Panc1 (cell line): Measurements from ENCODE around the gene FA2H. TPM values are rescaled to one million over a fixed set of nuclear protein-coding genes. Genes with fewer than 3 reads are reported as not detected.

Source experiments
- ATAC-seq: fragments of 200-7000 bp; cut with Tn5 transposase; 2 replicates; pipeline ENCODE4 v1.9.1; 2020; ENCODE audit warnings: mild to moderate bottlenecking, moderate library complexity
- BruUV-seq: library from RNA; stranded (reverse); fragments of 400-500 nt; replicated peaks from 2 replicates; lab custom pipeline; 2021; lab: Mats Ljungman, UMichigan
- CTCF ChIA-PET: fragments of 300-600 bp; sonication (Branson Sonifier 250); formaldehyde crosslinking; loops from one replicate; lab custom pipeline; 2022; ENCODE audit warnings: antibody characterized with exemption; lab: Charles Lee
- POLR2A ChIA-PET: fragments of 300-600 bp; sonication (Branson Sonifier 250); formaldehyde crosslinking; loops from one replicate; lab custom pipeline; 2022; ENCODE audit warnings: antibody characterized with exemption; lab: Charles Lee
- DNase-seq: peaks from one replicate; pipeline ENCODE4 v3.0.0-alpha.2; 2010; ENCODE audit warnings: low read depth, low spot score
- H3K27ac ChIP-seq: 2 replicates; pipeline ENCODE4 v1.5.1; 2011; ENCODE audit warnings: mild to moderate bottlenecking, low read length, inconsistent platforms
- H3K27me3 ChIP-seq: fragments of 200-500 bp; sonication (Bioruptor generic); 2 replicates; pipeline ENCODE4 v1.6.0; 2014; ENCODE audit warnings: low read length, inconsistent platforms; ENCODE audit not compliant: control insufficient read depth, insufficient read depth
- H3K36me3 ChIP-seq: fragments of 200-500 bp; sonication (Bioruptor generic); 2 replicates; pipeline ENCODE4 v1.5.1; 2014; ENCODE audit warnings: inconsistent platforms, mild to moderate bottlenecking, low read length, moderate library complexity; ENCODE audit not compliant: control insufficient read depth, insufficient read depth
- H3K4me1 ChIP-seq: 2 replicates; pipeline ENCODE4 v1.5.1; 2011; ENCODE audit warnings: inconsistent platforms, mild to moderate bottlenecking, low read length, moderate library complexity; ENCODE audit not compliant: control insufficient read depth, insufficient read depth
- H3K4me3 ChIP-seq, 2 experiments: 2 replicates each; pipeline ENCODE4 v1.5.1; 2011 to 2012; ENCODE audit warnings: low read depth in 2 of 2, low read length in 2 of 2, mild to moderate bottlenecking in 2 of 2, inconsistent platforms in 1 of 2, moderate library complexity in 1 of 2
- H3K9me3 ChIP-seq: fragments of 200-500 bp; sonication (Bioruptor generic); 2 replicates; pipeline ENCODE4 v1.5.1; 2014; ENCODE audit warnings: low read depth, mild to moderate bottlenecking, inconsistent platforms, low read length, moderate library complexity; ENCODE audit not compliant: control insufficient read depth, insufficient read depth
- CTCF ChIP-seq: fragments of 450-650 bp; IDR thresholded peaks from 2 replicates; pipeline ENCODE4 v1.5.1; 2017; ENCODE audit warnings: mild to moderate bottlenecking
- POLR2AphosphoS5 ChIP-seq: IDR thresholded peaks from 2 replicates; pipeline ENCODE4 v1.6.1; 2012; ENCODE audit warnings: mild to moderate bottlenecking, low read depth, low read length, moderate library complexity
- REST ChIP-seq, 2 experiments: IDR thresholded peaks; 2 replicates each; pipeline ENCODE4 v1.6.1; 2011 to 2012; ENCODE audit warnings: low read depth in 2 of 2, control low read depth in 1 of 2, low read length in 1 of 2, mild to moderate bottlenecking in 1 of 2, moderate library complexity in 1 of 2; ENCODE audit not compliant: insufficient read depth in 1 of 2
- SIN3A ChIP-seq: IDR thresholded peaks from 2 replicates; pipeline ENCODE4 v1.6.1; 2012; ENCODE audit warnings: low read depth, mild to moderate bottlenecking, low read length, moderate library complexity, borderline replicate concordance; ENCODE audit not compliant: insufficient read depth
- TCF7L2 ChIP-seq: IDR thresholded peaks from 2 replicates; pipeline ENCODE4 v1.6.1; 2011; ENCODE audit warnings: mild to moderate bottlenecking, low read depth, low read length, inconsistent platforms
- in situ Hi-C: cut with HindIII; loops from 2 replicates; pipeline ENCODE4 v1.10.0; 2016; ENCODE audit warnings: low sequenced_read_pairs, low pct_unique_long_range_greater_than_20kb
- intact Hi-C: fragments of 100-400 bp; cut with micrococcal nuclease; formaldehyde crosslinking; loops from one replicate; pipeline ENCODE4 v1.10.0; 2022; ENCODE audit not compliant: unreplicated experiment
- total RNA-seq: library from RNA; stranded (reverse); gene quantifications from one replicate; pipeline ENCODE4 v1.2.1, GENCODE V29; 2021; ENCODE audit not compliant: unreplicated experiment

The FA2H gene
- total RNA-seq, 1 experiment from 2014 or later = 0.15 TPM

GRCh38 chr16:74752756-74753155 is 21.9 kb downstream of the FA2H start:
- Histone ChIP-seq H3K4me3 (no peak overlapping the region), H3K27ac (no peak overlapping the region), H3K36me3 (no peaks in the 10 kb centered on the region), H3K27me3 (no peaks in the 10 kb centered on the region), H3K4me1 (no peaks in the 10 kb centered on the region), H3K9me3 (no peaks in the 10 kb centered on the region)
- intact Hi-C loops (no loop called here), in situ Hi-C loops (no loop called here)
- TF ChIP-seq SIN3A (no peak), TCF7L2 (no peak), REST (IDR thresholded peaks at IDR 0.05; ENCODE audit: insufficient read depth in 1 of 2, low read depth in 2 of 2, low read length in 1 of 2) (no peak), POLR2AphosphoS5 (no peak), CTCF (no peak)
- BruUV-seq = no TSS peak
- ATAC-seq = no peak
- ChIA-PET CTCF (no interaction called here), POLR2A (no interaction called here)
- DNase-seq = no peak

- intact Hi-C loops (no loop called here), in situ Hi-C loops (no loop called here)
- POLR2A ChIA-PET = no interaction called here
- H3K36me3 ChIP-seq = no peaks in the 10 kb centered on the region
- H3K27me3 ChIP-seq = no peaks in the 10 kb centered on the region
- no peak overlapping the region for H3K27ac ChIP-seq
- no peaks in the 10 kb centered on the region for H3K4me1 ChIP-seq
- H3K4me3 ChIP-seq = no peak overlapping the region
- DNase-seq (no peak), ATAC-seq (no peak)
- CTCF ChIA-PET = no interaction called here
- BruUV-seq = no TSS peak
- no peak for TF ChIP-seq SIN3A
- TF ChIP-seq TCF7L2 = no peak
- no peak for TF ChIP-seq CTCF
- no peak for TF ChIP-seq REST (IDR thresholded peaks at IDR 0.05; ENCODE audit: insufficient read depth in 1 of 2, low read depth in 2 of 2, low read length in 1 of 2)
- TF ChIP-seq POLR2AphosphoS5 = no peak
- no peaks in the 10 kb centered on the region for H3K9me3 ChIP-seq
These were observed 22.4 kb downstream of the FA2H start for GRCh38 chr16:74752258-74752657.
